ENCODE measurements around the gene B4GALNT2.

Gene B4GALNT2

GRCh38 chr17:49193513-49194296, 61.1 kb downstream of the B4GALNT2 start:
- H3K79me2 ChIP-seq (ENCODE audit: insufficient read depth, low read depth) = no peaks in the 10 kb centered on the region
- H3K4me3 ChIP-seq (IDR thresholded peaks at IDR 0.05; ENCODE audit: insufficient read depth, low read depth, low read length) = no peak overlapping the region
- no peaks in the 10 kb centered on the region for H4K20me1 ChIP-seq (ENCODE audit: insufficient read depth)
- H3K27ac ChIP-seq = peak overlapping the region; percentile 99
- no peak for TF ChIP-seq CTCF (conservative IDR thresholded peaks at IDR 0.05; ENCODE audit: low read depth, low read length)
- peak overlapping the region; percentile 99; the same call in 1 of the 2 replicates for H3K9ac ChIP-seq
- no peaks in the 10 kb centered on the region for H3K36me3 ChIP-seq (ENCODE audit: insufficient read depth)
- peak overlapping the region; percentile 68 for H2AFZ ChIP-seq (ENCODE audit: low read depth)
- H3K4me1 ChIP-seq (ENCODE audit: low read depth, poor library complexity, severe bottlenecking) = peaks cover 10% of the 10 kb centered on the region
- H3K27me3 ChIP-seq (ENCODE audit: insufficient read depth, low read depth) = no peaks in the 10 kb centered on the region
- peak overlapping the region; percentile 53 for H3K4me2 ChIP-seq

GRCh38 chr17:49194297-49194607, 61.7 kb downstream of the B4GALNT2 start:
- no peak overlapping the region for H3K9ac ChIP-seq
- no peaks in the 10 kb centered on the region for H3K79me2 ChIP-seq (ENCODE audit: insufficient read depth, low read depth)
- no peak overlapping the region for H3K4me2 ChIP-seq
- no peaks in the 10 kb centered on the region for H3K27me3 ChIP-seq (ENCODE audit: insufficient read depth, low read depth)
- H3K27ac ChIP-seq = no peak overlapping the region
- H3K4me1 ChIP-seq (ENCODE audit: low read depth, poor library complexity, severe bottlenecking) = peaks cover 10% of the 10 kb centered on the region
- H4K20me1 ChIP-seq (ENCODE audit: insufficient read depth) = no peaks in the 10 kb centered on the region
- no peak overlapping the region for H3K4me3 ChIP-seq (IDR thresholded peaks at IDR 0.05; ENCODE audit: insufficient read depth, low read depth, low read length)
- H2AFZ ChIP-seq (ENCODE audit: low read depth) = no peak overlapping the region
- no peaks in the 10 kb centered on the region for H3K36me3 ChIP-seq (ENCODE audit: insufficient read depth)
- no peak for TF ChIP-seq CTCF (conservative IDR thresholded peaks at IDR 0.05; ENCODE audit: low read depth, low read length)

GRCh38 chr17:49195751-49196150, 63.2 kb downstream of the B4GALNT2 start:
- H3K4me3 ChIP-seq (IDR thresholded peaks at IDR 0.05; ENCODE audit: insufficient read depth, low read depth, low read length) = no peak overlapping the region
- no peak overlapping the region for H3K27ac ChIP-seq
- H2AFZ ChIP-seq (ENCODE audit: low read depth) = no peak overlapping the region
- TF ChIP-seq CTCF (conservative IDR thresholded peaks at IDR 0.05; ENCODE audit: low read depth, low read length) = no peak
- H3K36me3 ChIP-seq (ENCODE audit: insufficient read depth) = no peaks in the 10 kb centered on the region
- no peak overlapping the region for H3K4me2 ChIP-seq
- peaks cover 6% of the 10 kb centered on the region for H3K4me1 ChIP-seq (ENCODE audit: low read depth, poor library complexity, severe bottlenecking)
- H3K9ac ChIP-seq = no peak overlapping the region
- H3K79me2 ChIP-seq (ENCODE audit: insufficient read depth, low read depth) = no peaks in the 10 kb centered on the region
- H4K20me1 ChIP-seq (ENCODE audit: insufficient read depth) = no peaks in the 10 kb centered on the region
- no peaks in the 10 kb centered on the region for H3K27me3 ChIP-seq (ENCODE audit: insufficient read depth, low read depth)

- H2AFZ ChIP-seq (ENCODE audit: low read depth) = no peak overlapping the region
Observed at GRCh38 chr17:49196520-49196919, 64.0 kb downstream of the B4GALNT2 start.

More at GRCh38 chr17:49196520-49196919, 64.0 kb downstream of the B4GALNT2 start:
- no peaks in the 10 kb centered on the region for H3K36me3 ChIP-seq (ENCODE audit: insufficient read depth)
- no peaks in the 10 kb centered on the region for H4K20me1 ChIP-seq (ENCODE audit: insufficient read depth)
- no peak overlapping the region for H3K27ac ChIP-seq
- no peak overlapping the region for H3K4me3 ChIP-seq (IDR thresholded peaks at IDR 0.05; ENCODE audit: insufficient read depth, low read depth, low read length)
- no peak for TF ChIP-seq CTCF (conservative IDR thresholded peaks at IDR 0.05; ENCODE audit: low read depth, low read length)
- no peaks in the 10 kb centered on the region for H3K79me2 ChIP-seq (ENCODE audit: insufficient read depth, low read depth)
- no peaks in the 10 kb centered on the region; the same call in 1 of the 2 replicates for H3K27me3 ChIP-seq (ENCODE audit: insufficient read depth, low read depth)
- no peaks in the 10 kb centered on the region for H3K4me1 ChIP-seq (ENCODE audit: low read depth, poor library complexity, severe bottlenecking)
- no peak overlapping the region for H3K4me2 ChIP-seq
- H3K9ac ChIP-seq = no peak overlapping the region

All from KMS-11 (cell line).